Measurements from ENCODE around the gene WNT4.

WNT4 gene

GRCh38 chr1:22174446-22175220 is 31.7 kb upstream of the WNT4 start:
- H3K9me3 ChIP-seq (ENCODE audit: control extremely low read depth in 1 of 5, control insufficient read depth in 4 of 5, insufficient read depth in 2 of 5, low read depth in 1 of 5, low read length in 4 of 5): peaks cover 0 to 6% (median 2%) of the 10 kb centered on the region in 5 experiments
- peaks cover 0 to 2% (median 0%) of the 10 kb centered on the region in 4 experiments for H3K4me1 ChIP-seq (ENCODE audit: control extremely low read depth in 1 of 4, control insufficient read depth in 4 of 4, insufficient read depth in 4 of 4, low read length in 3 of 4)
- POLR2A ChIA-PET: interaction anchor here (0.8 kb wide), 1 partner anchor 10 kb away, joined by 3 read pairs; no protein-coding TSS in a partner anchor
- peaks cover 0 to 9% (median 2%) of the 10 kb centered on the region in 5 experiments for H3K27me3 ChIP-seq (replicated peaks in 2 of 5; ENCODE audit: control insufficient read depth in 4 of 5, insufficient read depth in 5 of 5, low read length in 4 of 5)
- CTCF ChIA-PET: no interaction called here
- DNase-seq: peak; percentile 36 to 77 (median 55)
- no peak overlapping the region for H3K27ac ChIP-seq (ENCODE audit: insufficient read depth in 1 of 2, low read depth in 1 of 2, low read length in 2 of 2, poor library complexity in 1 of 2, severe bottlenecking in 2 of 2)
- 89% methylated on average over 4 of the region's 9 CpGs for WGBS (ENCODE audit: insufficient coverage)
- no peak overlapping the region for H3K4me3 ChIP-seq (ENCODE audit: control insufficient read depth in 1 of 7, extremely low read depth in 1 of 7, insufficient read depth in 4 of 7, low read depth in 2 of 7, low read length in 6 of 7)
- no peaks in the 10 kb centered on the region for H3K36me3 ChIP-seq (ENCODE audit: control insufficient read depth in 4 of 4, insufficient read depth in 4 of 4, low read length in 3 of 4)

- H3K27ac ChIP-seq (ENCODE audit: insufficient read depth in 1 of 2, low read depth in 1 of 2, low read length in 2 of 2, poor library complexity in 1 of 2, severe bottlenecking in 2 of 2): no peak overlapping the region
- peaks cover 0 to 4% (median 0%) of the 10 kb centered on the region in 5 experiments for H3K9me3 ChIP-seq (ENCODE audit: control extremely low read depth in 1 of 5, control insufficient read depth in 4 of 5, insufficient read depth in 2 of 5, low read depth in 1 of 5, low read length in 4 of 5)
- peaks cover 0 to 9% (median 2%) of the 10 kb centered on the region in 5 experiments for H3K27me3 ChIP-seq (replicated peaks in 2 of 5; ENCODE audit: control insufficient read depth in 4 of 5, insufficient read depth in 5 of 5, low read length in 4 of 5)
- no peaks in the 10 kb centered on the region for H3K36me3 ChIP-seq (ENCODE audit: control insufficient read depth in 4 of 4, insufficient read depth in 4 of 4, low read length in 3 of 4)
- H3K4me3 ChIP-seq (ENCODE audit: control insufficient read depth in 1 of 7, extremely low read depth in 1 of 7, insufficient read depth in 4 of 7, low read depth in 2 of 7, low read length in 6 of 7): no peak overlapping the region
- ChIA-PET CTCF (no interaction called here), POLR2A (no interaction called here)
- peaks cover 0 to 4% (median 0%) of the 10 kb centered on the region in 4 experiments for H3K4me1 ChIP-seq (ENCODE audit: control extremely low read depth in 1 of 4, control insufficient read depth in 4 of 4, insufficient read depth in 4 of 4, low read length in 3 of 4)
- 87% methylated on average over 18 of the region's 18 CpGs for WGBS (ENCODE audit: insufficient coverage)
- no peak for DNase-seq
Measured at GRCh38 chr1:22171951-22172715, 29.2 kb upstream of the WNT4 start.

- WGBS (ENCODE audit: insufficient coverage): 100% methylated on average over 2 of the region's 4 CpGs
- no peak for DNase-seq
- Histone ChIP-seq H3K9me3 (ENCODE audit: control extremely low read depth in 1 of 5, control insufficient read depth in 4 of 5, insufficient read depth in 2 of 5, low read depth in 1 of 5, low read length in 4 of 5) (peaks cover 0 to 4% (median 0%) of the 10 kb centered on the region in 5 experiments), H3K27ac (ENCODE audit: insufficient read depth in 1 of 2, low read depth in 1 of 2, low read length in 2 of 2, poor library complexity in 1 of 2, severe bottlenecking in 2 of 2) (no peak overlapping the region), H3K4me3 (ENCODE audit: control insufficient read depth in 1 of 7, extremely low read depth in 1 of 7, insufficient read depth in 4 of 7, low read depth in 2 of 7, low read length in 6 of 7) (no peak overlapping the region), H3K4me1 (ENCODE audit: control extremely low read depth in 1 of 4, control insufficient read depth in 4 of 4, insufficient read depth in 4 of 4, low read length in 3 of 4) (peaks cover 0 to 2% (median 0%) of the 10 kb centered on the region in 4 experiments), H3K27me3 (replicated peaks in 2 of 5; ENCODE audit: control insufficient read depth in 4 of 5, insufficient read depth in 5 of 5, low read length in 4 of 5) (peaks cover 0 to 5% (median 0%) of the 10 kb centered on the region in 5 experiments), H3K36me3 (ENCODE audit: control insufficient read depth in 4 of 4, insufficient read depth in 4 of 4, low read length in 3 of 4) (no peaks in the 10 kb centered on the region)
- POLR2A ChIA-PET: no interaction called here
- CTCF ChIA-PET: interaction anchor here (1.7 kb wide), 1 partner anchor 38 kb away, joined by 3 read pairs; no protein-coding TSS in a partner anchor
Measured at GRCh38 chr1:22169816-22170215, 26.9 kb upstream of the WNT4 start.

GRCh38 chr1:22168412-22168973 is 25.6 kb upstream of the WNT4 start:
- POLR2A ChIA-PET: no interaction called here
- Histone ChIP-seq H3K27me3 (replicated peaks in 2 of 5; ENCODE audit: control insufficient read depth in 4 of 5, insufficient read depth in 5 of 5, low read length in 4 of 5) (peaks cover 0 to 2% (median 0%) of the 10 kb centered on the region in 5 experiments), H3K4me1 (ENCODE audit: control extremely low read depth in 1 of 4, control insufficient read depth in 4 of 4, insufficient read depth in 4 of 4, low read length in 3 of 4) (peaks cover 0 to 10% (median 3%) of the 10 kb centered on the region in 4 experiments), H3K9me3 (ENCODE audit: control extremely low read depth in 1 of 5, control insufficient read depth in 4 of 5, insufficient read depth in 2 of 5, low read depth in 1 of 5, low read length in 4 of 5) (no peaks in the 10 kb centered on the region), H3K4me3 (ENCODE audit: control insufficient read depth in 1 of 7, extremely low read depth in 1 of 7, insufficient read depth in 4 of 7, low read depth in 2 of 7, low read length in 6 of 7) (no peak overlapping the region), H3K27ac (ENCODE audit: insufficient read depth in 1 of 2, low read depth in 1 of 2, low read length in 2 of 2, poor library complexity in 1 of 2, severe bottlenecking in 2 of 2) (no peak overlapping the region), H3K36me3 (ENCODE audit: control insufficient read depth in 4 of 4, insufficient read depth in 4 of 4, low read length in 3 of 4) (no peaks in the 10 kb centered on the region)
- WGBS (ENCODE audit: insufficient coverage): 67% methylated on average over 1 of the region's 4 CpGs
- CTCF ChIA-PET: interaction anchor here (1.7 kb wide), 1 partner anchor 36 kb away, joined by 3 read pairs; no protein-coding TSS in a partner anchor
- DNase-seq: peak in 2 of 3 donors; percentile 15 to 23

- no CpG with 5 or more reads among the region's 1 CpG for WGBS (ENCODE audit: insufficient coverage)
- Histone ChIP-seq H3K9me3 (ENCODE audit: control extremely low read depth in 1 of 5, control insufficient read depth in 4 of 5, insufficient read depth in 2 of 5, low read depth in 1 of 5, low read length in 4 of 5) (no peaks in the 10 kb centered on the region), H3K36me3 (ENCODE audit: control insufficient read depth in 4 of 4, insufficient read depth in 4 of 4, low read length in 3 of 4) (no peaks in the 10 kb centered on the region), H3K4me3 (ENCODE audit: control insufficient read depth in 1 of 7, extremely low read depth in 1 of 7, insufficient read depth in 4 of 7, low read depth in 2 of 7, low read length in 6 of 7) (no peak overlapping the region), H3K4me1 (ENCODE audit: control extremely low read depth in 1 of 4, control insufficient read depth in 4 of 4, insufficient read depth in 4 of 4, low read length in 3 of 4) (peaks cover 0 to 21% (median 3%) of the 10 kb centered on the region in 4 experiments), H3K27me3 (replicated peaks in 2 of 5; ENCODE audit: control insufficient read depth in 4 of 5, insufficient read depth in 5 of 5, low read length in 4 of 5) (peaks cover 0 to 8% (median 0%) of the 10 kb centered on the region in 5 experiments), H3K27ac (ENCODE audit: insufficient read depth in 1 of 2, low read depth in 1 of 2, low read length in 2 of 2, poor library complexity in 1 of 2, severe bottlenecking in 2 of 2) (no peak overlapping the region)
- ChIA-PET CTCF (no interaction called here), POLR2A (no interaction called here)
- DNase-seq: no peak
Measured at GRCh38 chr1:22166439-22166838, 23.5 kb upstream of the WNT4 start.

- H3K9me3 ChIP-seq (ENCODE audit: control extremely low read depth in 1 of 5, control insufficient read depth in 4 of 5, insufficient read depth in 2 of 5, low read depth in 1 of 5, low read length in 4 of 5): no peaks in the 10 kb centered on the region
- peaks cover 0 to 8% (median 0%) of the 10 kb centered on the region in 5 experiments for H3K27me3 ChIP-seq (replicated peaks in 2 of 5; ENCODE audit: control insufficient read depth in 4 of 5, insufficient read depth in 5 of 5, low read length in 4 of 5)
- no peak overlapping the region for H3K4me3 ChIP-seq (ENCODE audit: control insufficient read depth in 1 of 7, extremely low read depth in 1 of 7, insufficient read depth in 4 of 7, low read depth in 2 of 7, low read length in 6 of 7)
- peak in 1 of 3 donors; percentile 19 for DNase-seq
- ChIA-PET CTCF (no interaction called here), POLR2A (interaction anchor here (0.7 kb wide), 1 partner anchor 28 kb away, joined by 3 read pairs; no protein-coding TSS in a partner anchor)
- H3K36me3 ChIP-seq (ENCODE audit: control insufficient read depth in 4 of 4, insufficient read depth in 4 of 4, low read length in 3 of 4): no peaks in the 10 kb centered on the region
- 92% methylated on average over 10 of the region's 14 CpGs for WGBS (ENCODE audit: insufficient coverage)
- H3K27ac ChIP-seq (ENCODE audit: insufficient read depth in 1 of 2, low read depth in 1 of 2, low read length in 2 of 2, poor library complexity in 1 of 2, severe bottlenecking in 2 of 2): no peak overlapping the region
- peaks cover 0 to 21% (median 3%) of the 10 kb centered on the region in 4 experiments for H3K4me1 ChIP-seq (ENCODE audit: control extremely low read depth in 1 of 4, control insufficient read depth in 4 of 4, insufficient read depth in 4 of 4, low read length in 3 of 4)
Measured at GRCh38 chr1:22164841-22165808, 22.2 kb upstream of the WNT4 start.

Measured in common myeloid progenitor, CD34-positive (primary cell).